PC-9 (cell line): ENCODE measurements around the gene LRP3. TPM values are rescaled to one million over a fixed set of nuclear protein-coding genes. Genes with fewer than 3 reads are reported as not detected.

Experiments used
- BruUV-seq: library from RNA; stranded (reverse); fragments of 400-500 nt; replicated peaks from 2 replicates; lab custom pipeline; 2021; lab: Mats Ljungman, UMichigan
- CTCF ChIA-PET: fragments of 300-600 bp; sonication (Branson Sonifier 250); formaldehyde crosslinking; loops from one replicate; lab custom pipeline; 2022; ENCODE audit warnings: antibody characterized with exemption; lab: Charles Lee
- POLR2A ChIA-PET: fragments of 300-600 bp; sonication (Branson Sonifier 250); formaldehyde crosslinking; loops from one replicate; lab custom pipeline; 2022; ENCODE audit warnings: antibody characterized with exemption; ENCODE audit not compliant: unreplicated experiment; lab: Charles Lee
- DNase-seq, 2 experiments: peaks; one replicate each; pipeline versions ENCODE4 v3.0.0 to v3.0.0-alpha.2; 2015 to 2022; ENCODE audit warnings: mixed read lengths in 1 of 2
- H2AFZ ChIP-seq: fragments of 200-600 bp; sonication (generic); 2 replicates; pipeline ENCODE4 v1.8.1; 2017; ENCODE audit warnings: antibody characterized with exemption
- H3F3A ChIP-seq: fragments of 200-600 bp; sonication (generic); 2 replicates; pipeline ENCODE4 v1.8.1; 2017; ENCODE audit warnings: antibody characterized with exemption, mild to moderate bottlenecking, low read depth; ENCODE audit not compliant: insufficient read depth
- H3K27ac ChIP-seq: fragments of 200-600 bp; sonication (generic); 2 replicates; pipeline ENCODE4 v1.6.1; 2016; ENCODE audit warnings: mixed run types
- H3K27me3 ChIP-seq: fragments of 200-600 bp; sonication (generic); 2 replicates; pipeline ENCODE4 v1.6.1; 2016; ENCODE audit warnings: low read depth, mixed run types; ENCODE audit not compliant: insufficient read depth
- H3K36me3 ChIP-seq: fragments of 200-600 bp; sonication (generic); 2 replicates; pipeline ENCODE4 v1.6.1; 2016; ENCODE audit warnings: low read depth, mixed run types
- H3K4me1 ChIP-seq: fragments of 200-600 bp; sonication (generic); replicated peaks from 2 replicates; pipeline ENCODE4 v1.6.1; 2016; ENCODE audit warnings: mixed run types; ENCODE audit not compliant: insufficient read depth
- H3K4me2 ChIP-seq: fragments of 200-600 bp; sonication (generic); 2 replicates; pipeline ENCODE4 v1.6.1; 2017; ENCODE audit warnings: mixed run types
- H3K4me3 ChIP-seq: fragments of 200-600 bp; sonication (generic); 2 replicates; pipeline ENCODE4 v1.6.1; 2016; ENCODE audit warnings: mixed run types
- H3K79me2 ChIP-seq: fragments of 200-600 bp; sonication (generic); 2 replicates; pipeline ENCODE4 v1.6.1; 2017; ENCODE audit warnings: low read depth, mixed run types
- H3K9me2 ChIP-seq: fragments of 200-600 bp; sonication (generic); 2 replicates; pipeline ENCODE4 v1.8.1; 2017; ENCODE audit warnings: mild to moderate bottlenecking; ENCODE audit not compliant: insufficient read depth
- H3K9me3 ChIP-seq: fragments of 200-600 bp; sonication (generic); 2 replicates; pipeline ENCODE4 v1.8.1; 2016; ENCODE audit warnings: low read depth; ENCODE audit not compliant: insufficient read depth
- H4K20me1 ChIP-seq: fragments of 200-600 bp; sonication (generic); 2 replicates; pipeline ENCODE4 v1.8.1; 2017; ENCODE audit not compliant: insufficient read depth
- CTCF ChIP-seq: fragments of 200-600 bp; sonication (generic); conservative IDR thresholded peaks from 2 replicates; pipeline ENCODE4 v1.6.1; 2017; ENCODE audit warnings: mixed run types, antibody characterized with exemption, mild to moderate bottlenecking, moderate library complexity
- EZH2 ChIP-seq: fragments of 200-600 bp; sonication (generic); IDR thresholded peaks from 2 replicates; pipeline ENCODE4 v1.8.0; 2017; ENCODE audit warnings: antibody characterized with exemption, low read depth
- intact Hi-C: fragments of 100-400 bp; cut with micrococcal nuclease; formaldehyde crosslinking; loops from one replicate; pipeline ENCODE4 v1.10.0; 2022; ENCODE audit not compliant: unreplicated experiment
- total RNA-seq: library from RNA; stranded (reverse); gene quantifications from 2 replicates; pipeline ENCODE4 v1.2.3, GENCODE V29; 2021

The LRP3 gene
- total RNA-seq, 1 experiment from 2014 or later = 2.3 TPM

GRCh38 chr19:33254245-33254824 lies 60.2 kb downstream of the LRP3 start:
- TF ChIP-seq EZH2 (no peak), CTCF (no peak)
- 0 out of 2 replicates have a peak, but pooled peaks cover 3% of the 10 kb centered on the region for H3F3A ChIP-seq
- peaks cover 6% of the 10 kb centered on the region; the same call in 1 of the 2 replicates for H3K4me1 ChIP-seq
- no peaks in the 10 kb centered on the region for H3K27me3 ChIP-seq
- H4K20me1 ChIP-seq = no peaks in the 10 kb centered on the region
- no peak for DNase-seq
- no peak overlapping the region for H2AFZ ChIP-seq
- H3K79me2 ChIP-seq = no peaks in the 10 kb centered on the region
- no peak overlapping the region for H3K4me2 ChIP-seq
- intact Hi-C loops = no loop called here
- H3K9me2 ChIP-seq = no peaks in the 10 kb centered on the region
- H3K36me3 ChIP-seq = no peaks in the 10 kb centered on the region
- no peak overlapping the region for H3K27ac ChIP-seq
- H3K4me3 ChIP-seq = no peak overlapping the region
- ChIA-PET CTCF (no interaction called here), POLR2A (no interaction called here)
- no peaks in the 10 kb centered on the region for H3K9me3 ChIP-seq
- no TSS peak for BruUV-seq

DNA sequence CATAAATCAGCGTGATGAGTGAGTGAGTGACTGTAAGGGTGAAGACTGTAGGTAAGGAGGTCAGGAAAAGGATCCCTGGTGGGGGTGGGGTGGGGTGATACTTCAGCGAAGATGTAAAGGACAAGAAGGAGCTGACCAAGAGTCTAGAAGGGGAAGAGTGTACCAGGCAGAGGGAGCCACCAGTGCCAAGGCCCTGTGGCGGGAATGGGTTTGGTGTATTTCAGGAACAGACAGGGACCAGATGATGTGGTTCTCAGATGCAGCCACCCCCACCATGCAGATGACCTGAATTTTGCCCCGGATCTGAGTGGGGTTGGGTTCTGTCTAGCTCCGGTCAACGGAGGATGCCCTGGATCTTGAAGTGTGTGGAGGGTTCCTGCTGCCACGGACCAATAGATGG lies 61.7 kb downstream of the LRP3 start:
- no peak for TF ChIP-seq CTCF
- no peak for TF ChIP-seq EZH2
- Histone ChIP-seq H3K4me1 (no peaks in the 10 kb centered on the region), H4K20me1 (no peaks in the 10 kb centered on the region), H3K27ac (no peak overlapping the region), H3K27me3 (no peaks in the 10 kb centered on the region), H3K4me2 (no peak overlapping the region), H3K9me3 (no peaks in the 10 kb centered on the region), H3K4me3 (no peak overlapping the region), H2AFZ (no peak overlapping the region), H3K79me2 (no peaks in the 10 kb centered on the region), H3K36me3 (no peaks in the 10 kb centered on the region), H3F3A (no peaks in the 10 kb centered on the region), H3K9me2 (no peaks in the 10 kb centered on the region)
- ChIA-PET CTCF (no interaction called here), POLR2A (no interaction called here)
- no TSS peak for BruUV-seq
- intact Hi-C loops = no loop called here
- DNase-seq = no peak

DNA sequence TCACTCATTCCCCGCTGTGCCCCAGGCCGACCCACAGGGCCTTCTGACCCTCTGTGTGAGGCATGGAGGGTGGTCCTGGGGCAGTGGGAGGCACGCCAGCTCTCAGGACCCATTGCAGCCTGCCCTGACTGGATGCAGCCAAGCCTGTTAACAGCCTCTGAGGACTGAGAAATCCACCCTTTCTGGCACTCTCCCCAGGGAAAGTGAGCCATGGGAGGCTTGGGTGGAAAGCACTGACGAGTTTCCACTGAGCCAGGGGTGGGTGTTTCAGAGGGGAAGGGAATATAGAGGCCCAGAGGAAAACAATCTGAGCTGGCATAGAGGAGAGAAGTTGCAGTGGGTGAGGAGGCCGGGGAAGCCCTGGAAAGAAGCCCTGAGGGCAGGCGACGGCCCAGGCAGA lies 62.1 kb downstream of the LRP3 start:
- no peak for DNase-seq
- intact Hi-C loops = no loop called here
- no peaks in the 10 kb centered on the region for H3K9me3 ChIP-seq
- no peaks in the 10 kb centered on the region for H3K27me3 ChIP-seq
- TF ChIP-seq EZH2 (no peak), CTCF (no peak)
- no TSS peak for BruUV-seq
- no peaks in the 10 kb centered on the region for H3K9me2 ChIP-seq
- H4K20me1 ChIP-seq = no peaks in the 10 kb centered on the region
- no peak overlapping the region for H3K4me2 ChIP-seq
- no peaks in the 10 kb centered on the region for H3K36me3 ChIP-seq
- H3K79me2 ChIP-seq = no peaks in the 10 kb centered on the region
- H3K4me1 ChIP-seq = no peaks in the 10 kb centered on the region
- H3F3A ChIP-seq = no peaks in the 10 kb centered on the region
- ChIA-PET POLR2A (no interaction called here), CTCF (interaction anchor here (0.8 kb wide), 1 partner anchor 175 kb away, joined by 8 read pairs; no protein-coding TSS in a partner anchor)
- no peak overlapping the region for H2AFZ ChIP-seq
- no peak overlapping the region for H3K27ac ChIP-seq
- no peak overlapping the region for H3K4me3 ChIP-seq
